T follicular helper cell (primary cell): ENCODE measurements around the gene LAMB1.
"Not testable (repeated sequence)": the region's sequence is repeated elsewhere in the genome, so short reads cannot be mapped to it uniquely, and the experiment has no call there.

ENCODE experiments used
- DNase-seq: peaks from one replicate; pipeline ENCODE4 v3.0.0-alpha.2; 2020; ENCODE audit warnings: low read depth

Gene LAMB1

DNA sequence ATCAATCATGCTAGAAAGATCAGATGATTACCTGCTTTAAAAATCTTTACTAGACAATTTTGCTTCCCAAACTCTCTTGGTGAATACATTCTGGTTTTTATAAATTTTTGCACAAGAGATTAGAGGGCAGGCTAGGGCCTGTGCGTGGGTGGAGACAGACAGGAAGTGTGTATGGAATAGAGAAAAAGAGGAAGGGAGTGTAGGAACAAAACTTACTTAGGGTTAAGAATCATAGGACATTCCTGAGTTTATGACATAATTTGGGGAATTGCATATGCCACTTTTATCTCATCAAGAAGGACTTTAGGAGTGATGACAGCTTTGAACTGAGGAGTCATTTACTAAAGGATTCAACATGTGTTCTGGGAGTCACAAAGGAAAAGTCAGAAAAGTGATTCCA, 31.3 kb downstream of the LAMB1 start:
- DNase-seq, result no peak

DNA sequence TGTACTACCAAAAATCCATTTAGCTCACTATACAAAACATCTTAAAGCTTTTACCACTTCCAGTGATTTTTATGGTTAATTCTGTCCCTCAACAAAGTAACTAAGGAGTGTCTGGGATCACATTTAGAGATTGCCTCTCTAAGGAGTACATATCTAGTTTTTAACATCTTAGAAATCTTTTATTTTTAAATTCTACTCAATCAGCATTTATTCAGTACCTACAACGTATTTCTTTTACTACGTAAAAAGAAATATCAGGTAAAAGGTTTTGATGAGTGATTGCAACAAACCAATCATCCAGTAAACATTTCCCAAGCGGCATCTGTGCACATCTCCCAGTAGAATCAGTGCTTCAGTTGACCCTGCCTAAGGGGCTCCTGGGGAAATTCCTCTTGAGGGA, 31.9 kb downstream of the LAMB1 start:
- no peak for DNase-seq

DNA sequence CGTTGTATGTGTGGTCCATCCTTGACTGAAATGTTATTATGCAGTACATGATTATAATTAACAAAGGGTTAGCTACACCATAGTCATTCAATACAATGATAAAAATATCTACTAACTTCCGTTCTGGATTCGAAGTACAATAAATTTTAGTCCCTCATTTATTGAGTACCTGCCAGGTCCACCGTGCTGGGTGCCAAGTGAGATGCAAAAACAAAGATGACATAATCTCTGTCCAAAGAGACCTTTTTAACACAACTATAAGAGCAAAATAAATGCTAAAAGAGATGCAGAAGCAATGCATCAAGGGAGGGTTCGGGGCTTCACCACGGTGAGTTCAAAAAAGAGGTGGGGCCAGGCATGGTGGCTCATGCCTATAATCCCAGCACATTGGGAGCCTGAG, 33.1 kb downstream of the LAMB1 start:
- no peak for DNase-seq

DNA sequence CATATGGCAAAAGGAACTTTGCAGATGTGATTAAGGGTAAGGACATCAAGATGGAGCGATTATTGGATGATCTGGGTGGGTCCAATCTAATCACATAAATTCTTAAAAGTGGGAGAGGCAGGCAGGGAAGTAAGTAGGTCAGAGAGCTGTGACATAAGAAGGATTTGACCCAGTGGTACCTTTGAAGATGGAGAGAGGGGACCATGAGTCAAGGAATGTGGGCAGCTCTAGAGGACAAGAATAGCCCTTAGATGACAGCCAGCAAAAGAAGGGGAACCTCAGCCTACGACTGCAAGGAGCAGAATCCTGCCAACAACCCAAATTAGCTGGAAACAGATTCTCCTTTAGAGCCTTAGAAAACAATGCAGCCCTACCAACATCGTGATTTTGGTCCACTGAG, 34.5 kb downstream of the LAMB1 start:
- DNase-seq, result no peak

DNA sequence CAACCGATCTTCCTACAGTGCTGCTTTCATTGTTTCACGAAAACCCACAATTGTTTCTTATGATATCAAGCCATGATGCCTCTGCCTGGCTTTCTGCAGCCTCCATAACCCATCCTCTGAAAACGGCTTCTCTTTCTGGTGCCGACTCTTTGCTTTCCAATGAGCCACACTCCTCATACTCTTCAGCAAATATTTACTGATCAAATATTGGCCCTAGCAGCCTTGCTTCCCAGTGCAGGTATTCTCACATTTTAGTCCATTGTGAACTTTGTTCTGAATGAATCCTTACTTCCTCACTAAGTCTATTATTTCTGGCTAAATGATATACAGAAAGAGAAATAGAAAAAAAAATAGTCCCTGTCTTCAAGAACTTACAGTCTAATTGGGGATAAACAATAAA, 35.5 kb downstream of the LAMB1 start:
- DNase-seq, result no peak

DNA sequence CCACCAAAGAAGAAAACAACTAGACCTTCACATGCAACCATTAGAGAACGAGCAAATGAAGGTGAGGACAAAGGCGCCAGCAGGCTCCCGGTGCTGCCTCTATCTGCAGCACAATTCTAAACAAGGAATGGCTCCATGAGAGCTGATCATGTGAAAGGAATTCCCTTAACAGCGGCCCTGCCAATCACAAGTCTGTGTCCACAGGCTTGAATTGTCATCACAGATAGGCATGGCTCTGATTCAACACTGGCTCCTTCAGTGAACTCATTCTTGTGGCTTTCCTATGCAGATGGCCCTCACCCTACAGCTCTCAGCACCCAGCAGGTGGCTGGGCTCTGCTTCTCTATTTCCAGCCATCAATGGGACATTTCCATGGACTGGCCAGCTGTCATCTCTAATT, 36.2 kb downstream of the LAMB1 start:
- no peak for DNase-seq

DNA sequence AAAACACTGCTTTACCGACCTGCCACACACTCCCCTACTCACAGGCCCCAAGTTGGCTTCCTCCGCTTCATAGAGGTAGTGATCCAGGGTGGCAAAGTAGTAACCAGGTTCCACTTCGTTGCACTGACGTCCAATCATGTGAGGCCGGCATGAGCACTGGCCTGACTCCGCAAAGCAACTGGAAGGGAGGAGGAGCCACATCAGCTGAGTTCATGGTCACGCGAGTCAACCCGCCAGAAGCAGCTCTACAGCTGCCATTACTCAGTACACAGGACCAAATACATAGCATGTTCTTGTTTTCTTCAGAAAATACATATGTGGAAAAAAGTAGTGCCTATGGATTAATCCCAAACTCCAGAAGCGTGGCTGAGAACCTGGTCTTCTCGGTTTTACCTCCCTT, 38.5 kb downstream of the LAMB1 start:
- no peak for DNase-seq

DNA sequence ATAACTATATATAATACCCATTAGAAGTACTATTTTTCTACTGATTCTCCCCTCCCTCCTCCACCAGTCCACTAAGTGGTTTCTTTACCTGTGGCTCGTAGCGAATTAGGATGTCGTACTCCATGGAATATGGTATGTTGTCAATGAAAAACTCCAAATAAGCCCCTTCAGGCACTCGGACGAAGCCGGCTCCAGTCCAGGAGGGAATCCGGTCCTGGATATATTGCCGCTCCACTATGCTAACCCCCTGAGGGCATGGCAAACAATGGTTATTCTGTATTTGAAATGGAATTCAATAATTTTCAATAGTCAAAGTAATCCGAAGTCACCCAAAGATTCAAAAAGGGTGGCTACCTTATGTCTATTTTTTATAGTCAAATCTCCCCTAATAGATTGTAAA, 40.1 kb downstream of the LAMB1 start:
- DNase-seq, result no peak

DNA sequence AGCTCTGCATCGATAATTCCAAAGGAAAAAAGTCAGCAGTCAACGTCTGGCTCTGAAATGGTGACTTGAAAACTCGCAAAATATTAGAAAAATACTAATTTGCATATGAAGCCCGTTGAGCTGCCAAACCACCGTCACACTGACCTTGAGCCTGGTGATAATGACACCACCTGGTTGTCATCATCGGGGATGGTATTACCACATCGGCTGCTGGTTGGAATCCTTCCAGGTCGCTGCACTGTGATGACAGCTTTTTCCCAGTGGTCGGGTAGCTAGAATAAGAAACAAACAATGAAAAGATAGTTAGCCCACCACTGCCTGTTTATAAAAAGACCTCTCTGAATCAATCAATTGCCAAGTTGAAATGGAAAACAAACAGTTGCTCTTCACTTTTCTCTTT, 41.6 kb downstream of the LAMB1 start:
- no peak for DNase-seq

DNA sequence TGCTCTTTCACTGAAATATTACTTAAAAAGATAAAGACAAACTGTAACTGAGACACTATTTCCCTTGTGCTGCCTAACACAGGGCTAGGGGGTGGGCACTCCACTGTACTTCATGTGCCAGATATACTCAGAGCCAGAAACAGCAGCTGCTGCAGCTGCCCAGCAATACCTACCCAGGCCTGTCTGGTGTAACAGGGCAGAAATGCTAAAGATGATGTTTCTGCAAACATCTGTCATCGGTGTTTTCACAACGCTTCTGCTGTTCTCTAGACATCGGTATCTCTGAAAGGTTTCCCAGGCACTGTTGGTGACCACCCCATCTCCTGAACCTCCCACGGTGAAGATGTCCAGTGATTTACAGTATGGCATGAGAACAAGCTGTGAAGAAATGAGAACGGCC, 42.7 kb downstream of the LAMB1 start:
- DNase-seq, result no peak

DNA sequence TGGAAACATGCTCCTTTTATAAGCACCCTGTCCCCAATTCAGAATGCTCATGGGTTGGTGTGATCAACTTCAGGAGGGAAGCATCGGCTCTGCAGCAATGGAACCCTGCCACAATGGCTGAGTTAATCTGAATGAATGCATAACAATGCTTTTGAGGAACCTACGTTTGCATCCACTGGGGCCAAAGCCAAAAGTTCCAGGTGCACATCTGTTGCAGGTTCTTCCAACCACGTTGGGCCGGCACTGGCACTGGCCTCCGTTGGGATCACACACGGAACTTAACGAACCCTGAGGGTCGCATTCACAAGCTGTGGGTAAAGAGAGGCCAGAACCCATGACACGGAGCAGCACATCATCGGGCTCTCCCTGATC, 43.4 kb downstream of the LAMB1 start:
- DNase-seq, result no peak

DNA sequence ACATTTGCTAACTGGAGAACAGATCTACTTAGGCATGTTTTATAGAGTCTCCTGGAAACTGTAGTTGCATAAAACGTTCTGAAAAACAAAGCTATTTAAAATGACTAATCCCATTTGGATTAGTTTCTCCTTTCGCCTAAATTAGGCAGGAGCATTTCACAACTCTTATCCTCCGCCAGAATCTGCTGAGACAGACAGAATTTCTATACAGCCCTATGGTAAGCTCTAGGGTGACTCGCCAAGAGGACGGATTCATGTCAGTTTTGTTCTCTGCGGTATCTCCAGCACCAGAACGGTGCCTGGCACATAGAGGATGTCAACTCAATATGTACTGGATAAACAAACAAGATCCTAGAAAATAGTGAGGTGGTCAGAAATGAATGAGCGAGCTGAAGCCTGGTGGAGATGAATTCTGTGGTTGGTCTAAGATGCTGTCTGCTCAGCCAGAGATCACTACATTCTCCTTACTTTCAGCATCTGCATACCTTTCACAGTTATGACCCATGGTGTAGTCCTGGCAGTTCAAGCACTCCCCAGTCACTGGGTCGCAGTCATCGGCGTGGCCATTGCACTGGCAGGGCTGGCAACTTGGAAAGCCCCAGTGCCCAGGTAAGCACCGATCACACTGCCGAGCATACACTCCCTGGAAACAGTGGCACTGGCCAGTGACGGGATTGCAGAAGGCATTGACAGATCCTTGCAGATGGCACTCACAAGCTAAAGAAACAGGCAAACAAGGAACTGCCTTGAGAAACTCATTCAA, 44.0 kb downstream of the LAMB1 start:
- DNase-seq, result no peak

DNA sequence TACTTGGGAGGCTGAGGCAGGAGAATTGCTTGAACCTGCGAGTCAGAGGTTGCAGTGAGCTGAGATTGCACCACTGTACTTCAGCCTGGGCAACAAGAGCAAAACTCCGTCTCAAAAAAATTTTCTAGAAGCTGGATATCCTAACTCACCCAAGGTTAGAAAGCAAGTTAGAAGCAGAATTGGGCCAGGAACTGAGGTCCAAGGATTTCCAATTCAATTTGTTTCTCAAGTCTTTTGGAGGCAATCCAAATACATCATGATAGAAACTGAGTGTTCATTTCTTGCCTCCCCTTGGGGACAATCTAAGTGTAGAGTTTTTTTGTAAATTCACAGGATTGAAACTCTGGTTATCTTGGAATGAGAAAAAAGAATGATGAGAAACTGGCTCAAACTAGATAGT, 45.5 kb downstream of the LAMB1 start:
- DNase-seq, result no peak

DNA sequence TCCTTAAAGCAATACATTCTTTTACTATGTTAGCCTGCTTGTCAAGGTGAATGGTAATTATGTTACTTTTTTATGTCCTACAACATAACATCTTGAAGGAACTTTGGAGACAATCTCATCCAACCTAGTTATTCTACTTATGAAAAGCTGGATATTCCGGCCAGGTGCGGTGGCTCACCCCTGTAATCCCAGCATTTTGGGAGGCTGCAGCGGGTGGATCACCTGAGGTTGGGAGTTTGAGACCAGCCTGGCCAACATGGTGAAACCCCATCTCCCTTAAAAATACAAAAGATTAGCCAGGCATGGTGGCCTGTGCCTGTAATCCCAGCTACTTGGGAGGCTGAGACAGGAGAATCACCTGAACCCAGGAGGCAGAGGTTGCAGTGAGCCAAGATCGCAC, 46.0 kb downstream of the LAMB1 start:
- DNase-seq, result not testable (repeated sequence)

DNA sequence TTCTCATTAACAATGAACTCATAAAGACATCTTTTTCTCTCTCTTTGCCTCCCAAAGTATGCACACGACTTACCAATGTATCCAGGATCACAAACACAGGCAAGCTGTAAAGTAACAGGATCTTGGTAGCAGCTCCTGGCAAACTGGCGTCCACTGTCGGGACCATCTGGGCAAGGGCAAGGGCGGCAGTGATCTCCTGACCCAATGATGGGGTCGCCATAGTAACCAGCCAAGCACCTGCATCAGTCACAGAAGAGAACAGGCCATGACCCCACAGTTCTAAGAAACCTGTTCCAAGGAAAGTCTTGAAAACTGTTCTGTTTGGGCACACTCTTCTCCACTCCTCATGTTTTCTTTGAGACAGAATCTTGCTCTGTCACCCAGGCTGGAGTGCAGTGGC, 47.6 kb downstream of the LAMB1 start:
- no peak for DNase-seq

DNA sequence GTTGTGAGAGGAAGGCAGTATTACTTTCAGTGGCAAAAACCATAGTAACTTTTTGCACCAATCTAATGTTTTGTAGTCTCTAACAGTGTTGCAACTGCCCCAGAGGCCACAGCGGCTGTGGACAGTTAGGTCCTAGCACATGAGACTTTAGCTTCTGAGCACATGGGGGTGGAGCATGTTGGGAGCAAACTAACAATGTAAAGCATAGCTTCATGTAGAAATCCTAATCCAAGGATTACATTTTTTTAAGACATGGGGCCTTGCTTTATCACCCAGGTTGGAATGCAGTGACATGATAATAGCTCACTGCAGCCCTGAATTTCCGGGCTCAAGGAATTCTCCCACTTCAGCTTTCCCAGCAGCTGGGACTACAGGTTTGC, 49.0 kb downstream of the LAMB1 start:
- no peak for DNase-seq

DNA sequence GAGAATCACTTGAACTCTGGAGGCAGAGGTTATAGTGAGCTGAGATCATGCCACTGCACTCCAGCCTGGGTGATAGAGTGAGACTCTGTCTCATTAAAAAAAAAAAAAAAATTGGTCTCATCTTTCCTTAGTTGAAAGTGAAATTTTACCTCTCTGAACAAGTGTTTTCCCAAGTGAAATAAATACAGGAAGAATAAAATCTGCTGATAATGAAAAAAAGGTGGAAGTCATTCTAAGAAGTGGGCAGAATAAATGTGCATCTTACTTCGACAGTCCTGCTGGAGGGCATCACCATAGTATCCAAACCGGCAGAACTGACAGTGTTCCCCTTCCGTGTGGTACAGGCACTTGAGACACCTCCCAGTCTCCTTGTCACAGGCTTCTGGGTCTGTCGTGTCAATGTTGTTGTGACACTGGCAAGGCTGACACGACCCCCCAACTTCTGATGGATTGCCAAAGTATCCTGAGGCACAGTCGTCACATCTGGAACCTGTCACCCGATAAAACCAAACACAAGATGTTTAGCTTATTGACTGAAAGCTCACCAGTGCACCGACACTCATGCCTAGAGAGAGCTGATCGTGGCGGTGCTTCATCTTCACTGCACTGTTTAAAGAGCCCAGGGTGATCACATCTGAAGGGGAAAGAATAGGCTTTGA, 49.6 kb downstream of the LAMB1 start:
- DNase-seq, result no peak

DNA sequence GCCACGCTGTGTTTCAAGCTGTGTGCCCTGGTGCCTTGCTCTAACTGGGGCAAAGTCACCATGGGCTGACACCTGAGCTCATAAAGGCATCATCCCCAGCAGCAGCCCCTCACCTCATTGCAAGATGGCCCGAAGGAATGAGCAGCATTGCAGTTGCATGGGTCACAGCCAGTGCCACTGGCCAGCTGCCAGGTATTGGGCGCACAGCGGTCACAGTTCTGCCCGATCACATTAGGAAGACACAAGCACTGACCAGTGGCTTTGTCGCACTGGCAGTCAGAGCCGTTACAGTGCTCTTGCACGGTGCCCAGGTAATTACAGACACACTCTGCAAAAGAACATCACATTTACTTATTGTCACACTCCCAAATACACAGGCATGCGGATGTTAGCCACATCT, 51.1 kb downstream of the LAMB1 start:
- DNase-seq, result no peak

DNA sequence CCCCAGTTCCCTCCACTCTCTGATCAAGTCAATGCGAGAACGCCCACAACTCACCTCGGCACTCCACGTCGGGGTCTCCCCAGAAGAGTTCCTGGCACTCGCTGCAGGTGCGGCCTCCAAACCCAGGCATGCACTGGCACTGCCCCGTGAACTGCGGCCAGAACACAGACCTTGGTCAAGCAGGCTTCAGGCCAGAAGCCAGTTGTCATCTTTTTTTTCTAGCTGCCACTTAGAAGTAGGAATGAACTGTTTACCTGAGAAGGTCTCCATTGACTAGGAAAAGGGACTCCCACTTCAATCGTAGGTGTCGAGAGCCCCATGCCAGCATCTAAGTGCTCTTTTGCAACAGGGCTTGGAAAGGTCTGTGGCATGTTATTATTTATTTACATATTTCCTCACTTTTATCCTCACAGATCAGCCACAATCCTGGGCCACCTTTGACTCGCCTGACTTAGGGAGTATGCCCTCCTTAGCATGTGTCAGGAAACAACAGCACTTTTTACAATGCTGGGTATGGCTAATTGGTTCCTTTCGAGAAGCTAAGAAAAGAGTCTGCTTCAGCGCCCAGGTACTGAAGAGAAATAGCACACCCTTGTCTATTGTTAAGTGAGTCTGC, 51.7 kb downstream of the LAMB1 start:
- DNase-seq, result no peak

DNA sequence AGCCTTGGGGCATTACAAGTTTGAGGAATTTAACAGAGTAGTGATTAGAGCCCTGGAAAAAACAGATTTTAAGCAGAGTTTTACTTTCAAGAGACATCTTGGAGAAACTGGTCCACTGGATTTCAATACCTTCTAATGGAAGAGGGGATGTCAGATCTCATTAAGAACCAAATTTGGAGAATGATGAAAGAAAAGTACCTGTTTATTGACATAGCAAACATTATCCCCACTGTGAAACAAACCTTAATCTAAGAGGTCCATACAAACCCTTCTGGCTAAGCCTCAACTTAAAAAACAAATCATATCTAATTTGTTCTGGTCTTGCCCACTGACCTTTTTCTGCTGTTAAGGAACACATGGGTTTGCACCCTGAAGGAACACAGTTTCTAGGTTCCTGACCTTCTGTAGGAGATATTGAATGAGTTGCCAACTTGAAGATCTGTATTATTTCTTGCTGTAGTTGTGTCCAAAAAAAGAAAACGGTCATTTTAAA, 53.5 kb downstream of the LAMB1 start:
- DNase-seq, result no peak

DNA sequence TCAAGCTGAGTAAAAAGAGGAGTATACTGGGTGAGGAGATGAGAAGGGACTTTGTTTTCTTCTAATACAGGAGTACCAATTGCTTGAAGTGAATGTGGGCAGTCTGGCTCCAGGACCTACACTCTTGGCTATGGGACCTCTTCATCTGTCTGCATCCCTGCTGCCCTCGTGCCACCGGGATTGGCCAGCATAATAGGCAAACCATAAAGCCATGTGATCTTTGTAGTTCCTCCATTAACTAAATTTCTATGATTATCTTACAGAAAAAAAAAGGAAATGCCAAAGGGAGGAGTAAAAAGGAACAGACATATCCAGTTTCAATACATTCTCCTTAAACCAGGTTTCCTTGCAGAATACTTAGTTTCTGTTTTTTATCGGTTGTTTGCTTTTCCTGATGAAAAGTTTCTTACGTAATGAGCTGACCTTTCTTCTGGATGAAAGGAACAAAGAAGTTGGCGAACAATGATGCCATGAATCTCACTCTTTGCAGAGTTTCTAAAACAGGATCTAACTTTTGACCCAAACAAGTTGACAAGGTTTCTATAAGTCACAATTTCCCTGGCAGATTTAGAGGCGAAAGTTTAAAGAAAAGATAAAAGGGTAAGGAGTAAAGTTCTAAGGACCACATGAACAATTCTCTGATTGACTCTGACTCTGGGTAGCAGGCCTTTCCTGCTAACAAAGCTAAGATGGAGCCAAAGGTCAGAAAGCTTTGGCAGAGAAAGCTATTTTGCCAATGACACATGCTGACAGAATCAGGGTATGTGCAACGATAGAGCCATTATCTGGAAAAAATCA, 54.1 kb downstream of the LAMB1 start:
- no peak for DNase-seq

DNA sequence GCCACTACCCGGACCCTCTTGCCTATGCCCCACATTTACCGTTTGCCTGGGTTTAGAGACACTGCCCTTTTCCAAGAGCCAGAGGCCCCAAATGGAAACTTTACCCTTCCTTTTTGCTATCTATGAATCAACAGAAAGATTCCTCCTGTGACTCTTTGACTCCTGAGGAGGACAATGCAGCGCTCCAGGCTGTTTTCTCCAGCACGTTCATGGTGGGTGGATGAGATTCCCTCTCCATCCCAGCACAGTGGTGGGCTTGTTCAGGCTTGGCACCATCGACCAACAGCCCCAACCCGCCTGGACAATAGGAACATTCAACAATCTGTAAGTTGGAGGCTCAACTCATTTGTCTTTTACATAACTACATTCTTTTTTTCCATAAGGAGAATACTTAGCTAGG, 56.1 kb downstream of the LAMB1 start:
- no peak for DNase-seq

DNA sequence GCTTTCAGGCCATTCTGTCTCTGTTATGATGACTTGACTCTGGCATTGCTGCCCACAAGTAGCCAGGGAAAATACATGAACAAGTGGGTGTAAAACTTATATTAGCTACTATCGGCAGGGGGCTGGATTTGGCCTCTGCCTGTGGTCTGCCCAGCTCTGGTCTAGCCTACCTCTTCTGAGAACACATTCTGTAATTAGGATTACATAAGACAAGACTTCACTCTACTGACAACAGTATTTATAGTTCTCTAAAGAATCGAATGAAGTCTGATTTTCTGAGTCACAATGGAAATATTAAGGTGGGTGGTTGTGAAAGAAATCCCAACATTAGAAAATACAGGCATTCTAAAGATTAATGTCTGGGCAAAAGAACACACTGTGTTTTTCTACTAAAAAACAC, 56.5 kb downstream of the LAMB1 start:
- no peak for DNase-seq
